Body of pancreas (tissue), 4 donors: ENCODE measurements around the gene SERTAD1. TPM values are rescaled to one million over a fixed set of nuclear protein-coding genes. Genes with fewer than 3 reads are reported as not detected.

Source experiments
- ATAC-seq: fragments of 150-250 bp; one replicate; pipeline ENCODE4 v1.9.1; 2016
- DNase-seq, 4 donors: peaks; one replicate each; pipeline ENCODE4 v3.0.0-alpha.2; 2019
- H3K27ac ChIP-seq, 4 donors: fragments of 200-600 bp; sonication (generic); 1 replicate in 3 of 4; 2 replicates in 1 of 4; pipeline versions ENCODE4 v1.5.1 to v1.6.1; 2016 to 2019; ENCODE audit warnings: mild to moderate bottlenecking in 1 of 4, mixed read lengths in 1 of 4, moderate library complexity in 1 of 4
- H3K27me3 ChIP-seq, 2 donors: fragments of 200-600 bp; sonication (generic); one replicate each; pipeline ENCODE4 v1.6.0; 2016; ENCODE audit warnings: mild to moderate bottlenecking in 1 of 2
- H3K36me3 ChIP-seq, 2 donors: fragments of 200-600 bp; sonication (generic); replicated peaks in 1 of 2; 2 replicates each; pipeline ENCODE4 v1.5.1; 2016; ENCODE audit warnings: low read depth in 2 of 2; ENCODE audit not compliant: insufficient read depth in 1 of 2
- H3K4me1 ChIP-seq: fragments of 200-600 bp; sonication (generic); one replicate; pipeline ENCODE4 v1.6.0; 2016
- H3K4me3 ChIP-seq, 2 donors: fragments of 200-600 bp; sonication (generic); 1 replicate in 1 of 2; 2 replicates in 1 of 2; pipeline ENCODE4 v1.5.1; 2016 to 2019
- H3K9me3 ChIP-seq, 3 donors: fragments of 200-600 bp; sonication (generic); 1 replicate in 2 of 3; 2 replicates in 1 of 3; pipeline ENCODE4 v1.5.1; 2016
- POLR2A ChIP-seq, 3 donors: fragments of 450-650 bp; IDR thresholded peaks; one replicate each; pipeline ENCODE4 v1.6.1; 2016; ENCODE audit warnings: antibody characterized with exemption in 3 of 3, mild to moderate bottlenecking in 2 of 3
- WGBS, 2 donors: methylation state at CpG; one replicate each; pipeline ENCODE4 v1.1.5; 2017; 5-methylcytosine and 5-hydroxymethylcytosine counted together
- intact Hi-C: fragments of 100-400 bp; cut with DNase I; formaldehyde crosslinking; loops from one replicate; pipeline ENCODE4 v1.15.1; 2023
- total RNA-seq, 2 donors: library from RNA; depleted of rRNA; stranded (reverse); fragments of >200 nt; gene quantifications; one replicate each; pipeline ENCODE4 v1.1.0, GENCODE V29; 2016
- TF ChIP-seq, protein P1 (sequence below), 7 experiments: fragments of 450-650 bp in 4 of 7; fragments of 200-600 bp in 3 of 7; sonication (generic) in 3 of 7; IDR thresholded peaks; one replicate each; pipeline ENCODE4 v1.5.1; 2016 to 2019; ENCODE audit warnings: antibody characterized with exemption in 7 of 7

SERTAD1 gene, protein sequence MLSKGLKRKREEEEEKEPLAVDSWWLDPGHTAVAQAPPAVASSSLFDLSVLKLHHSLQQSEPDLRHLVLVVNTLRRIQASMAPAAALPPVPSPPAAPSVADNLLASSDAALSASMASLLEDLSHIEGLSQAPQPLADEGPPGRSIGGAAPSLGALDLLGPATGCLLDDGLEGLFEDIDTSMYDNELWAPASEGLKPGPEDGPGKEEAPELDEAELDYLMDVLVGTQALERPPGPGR
- 1 to 10 TPM; 6.9 to 7.3 TPM for total RNA-seq

DNA sequence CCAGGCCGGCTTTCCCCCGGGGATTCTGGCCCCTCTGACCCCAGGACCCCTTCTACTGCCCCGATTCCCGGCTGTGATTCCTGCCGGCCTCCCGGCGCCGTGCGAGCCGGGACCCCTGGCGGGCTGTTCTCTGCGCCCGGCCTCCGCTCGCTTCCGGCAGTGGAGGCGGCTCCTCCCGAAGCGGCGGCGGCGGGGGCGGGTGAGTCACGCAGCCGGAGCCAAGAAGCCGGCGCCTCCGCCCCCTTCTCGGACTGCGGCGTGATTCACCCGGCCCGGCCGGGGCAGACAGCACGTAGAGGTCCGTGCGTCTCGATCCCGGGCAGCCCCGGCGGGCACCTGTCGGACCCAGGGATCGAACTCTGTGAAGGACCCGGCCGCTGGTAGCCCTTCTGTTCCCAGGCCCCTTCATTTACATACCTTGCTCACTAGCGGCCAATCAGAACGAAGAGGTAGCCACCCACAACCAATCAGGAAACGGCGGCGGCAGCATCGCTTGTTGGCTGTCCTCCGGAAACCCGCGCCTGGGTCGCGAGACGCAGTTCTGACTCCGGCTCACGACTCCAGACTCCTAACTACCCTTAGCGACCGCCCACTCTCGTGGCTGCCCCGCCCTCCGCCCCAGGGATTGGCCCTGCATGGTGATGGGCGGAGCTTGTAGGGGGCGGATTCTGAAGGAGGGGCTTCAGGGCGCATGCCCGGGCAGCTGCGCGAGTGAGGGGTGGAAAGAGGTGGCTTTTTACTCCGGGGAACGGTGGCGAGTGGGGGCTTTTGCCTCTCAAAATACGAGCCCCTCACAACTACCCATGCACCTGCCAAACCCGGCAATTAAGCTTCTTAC is at the start of gene SERTAD1:
SERTAD1 (minus strand) TSS at position 543 of the 838 bp plus-strand sequence. CDS start 2,446 bp downstream, outside the sequence.
- peak within 1 kb of the TSS; percentile 97 to 100 (median 98) for H3K27ac ChIP-seq
- peaks cover 16% of the 10 kb centered on the region for H3K4me1 ChIP-seq
- ATAC-seq (peak; percentile 86), DNase-seq (peak; percentile 100)
- peak within 1 kb of the TSS; percentile 59 to 66 for H3K4me3 ChIP-seq
- intact Hi-C loops, result no loop called here
- no peaks in the 10 kb centered on the region for H3K9me3 ChIP-seq
- whole genome bisulfite sequencing, 2 donors, result 0 to 1% methylated on average over 28 to 75 of the region's 75 CpGs
- H3K36me3 ChIP-seq, result no peaks in the 10 kb centered on the region
- TF ChIP-seq, protein P1, sequence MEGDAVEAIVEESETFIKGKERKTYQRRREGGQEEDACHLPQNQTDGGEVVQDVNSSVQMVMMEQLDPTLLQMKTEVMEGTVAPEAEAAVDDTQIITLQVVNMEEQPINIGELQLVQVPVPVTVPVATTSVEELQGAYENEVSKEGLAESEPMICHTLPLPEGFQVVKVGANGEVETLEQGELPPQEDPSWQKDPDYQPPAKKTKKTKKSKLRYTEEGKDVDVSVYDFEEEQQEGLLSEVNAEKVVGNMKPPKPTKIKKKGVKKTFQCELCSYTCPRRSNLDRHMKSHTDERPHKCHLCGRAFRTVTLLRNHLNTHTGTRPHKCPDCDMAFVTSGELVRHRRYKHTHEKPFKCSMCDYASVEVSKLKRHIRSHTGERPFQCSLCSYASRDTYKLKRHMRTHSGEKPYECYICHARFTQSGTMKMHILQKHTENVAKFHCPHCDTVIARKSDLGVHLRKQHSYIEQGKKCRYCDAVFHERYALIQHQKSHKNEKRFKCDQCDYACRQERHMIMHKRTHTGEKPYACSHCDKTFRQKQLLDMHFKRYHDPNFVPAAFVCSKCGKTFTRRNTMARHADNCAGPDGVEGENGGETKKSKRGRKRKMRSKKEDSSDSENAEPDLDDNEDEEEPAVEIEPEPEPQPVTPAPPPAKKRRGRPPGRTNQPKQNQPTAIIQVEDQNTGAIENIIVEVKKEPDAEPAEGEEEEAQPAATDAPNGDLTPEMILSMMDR (IDR thresholded peaks at IDR 0.05), result peak; percentile 65 to 85 (median 82)
- peak; percentile 99 to 100 (median 99) for TF ChIP-seq POLR2A (IDR thresholded peaks at IDR 0.05)
- no peaks in the 10 kb centered on the region for H3K27me3 ChIP-seq

DNA sequence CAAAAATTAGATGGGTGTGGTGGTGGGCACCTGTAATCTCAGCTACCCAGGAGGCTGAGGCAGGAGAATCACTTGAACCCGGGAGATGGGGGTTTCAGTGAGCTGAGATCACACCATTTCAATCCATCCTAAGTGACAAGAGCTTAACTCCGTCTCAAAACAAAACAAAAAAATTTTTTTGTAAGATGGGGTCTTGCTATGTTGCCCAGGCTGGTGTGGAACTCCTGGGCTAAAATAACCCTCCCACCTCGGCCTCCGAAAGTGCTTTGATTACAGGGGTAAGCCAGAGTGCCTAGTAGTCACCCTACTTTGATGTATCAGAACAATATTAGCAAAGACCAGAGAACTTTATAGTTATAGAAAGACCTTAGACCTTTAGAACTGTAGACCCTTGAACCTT is 48.9 kb upstream of the SERTAD1 start:
- no peak for DNase-seq
- no peaks in the 10 kb centered on the region for H3K36me3 ChIP-seq
- TF ChIP-seq POLR2A (IDR thresholded peaks at IDR 0.05), result no peak
- TF ChIP-seq, protein P1 (IDR thresholded peaks at IDR 0.05), result no peak
- no peaks in the 10 kb centered on the region for H3K9me3 ChIP-seq
- no peaks in the 10 kb centered on the region for H3K27me3 ChIP-seq
- H3K4me1 ChIP-seq, result no peaks in the 10 kb centered on the region
- no peak overlapping the region for H3K4me3 ChIP-seq
- no peak overlapping the region for H3K27ac ChIP-seq
- 89% methylated on average over 4 of the region's 4 CpGs for WGBS, 2 donors
- intact Hi-C loops, result no loop called here
- ATAC-seq, result no peak

DNA sequence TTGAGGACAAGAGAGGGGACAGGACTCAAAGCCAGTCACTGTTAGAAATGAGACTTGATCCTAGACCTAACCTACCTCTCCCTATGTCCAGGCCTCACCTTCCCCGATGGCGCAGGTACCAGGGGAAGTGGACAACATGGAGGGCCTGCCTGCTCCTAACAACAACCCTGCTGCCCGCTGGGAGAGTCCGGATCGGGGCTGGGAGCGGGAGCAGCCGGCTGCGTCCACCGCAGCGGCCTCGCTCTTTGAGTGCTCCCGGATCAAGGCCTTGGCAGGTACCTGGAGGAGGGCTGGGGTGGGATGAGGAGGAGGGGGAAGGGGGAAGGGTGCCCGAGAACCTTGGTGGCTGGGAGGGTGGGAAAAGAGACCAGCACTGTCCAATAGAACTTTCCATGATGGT is 46.7 kb upstream of the SERTAD1 start:
- TF ChIP-seq, protein P1 (IDR thresholded peaks at IDR 0.05), result no peak
- no peak for TF ChIP-seq POLR2A (IDR thresholded peaks at IDR 0.05)
- Histone ChIP-seq H3K36me3 (no peaks in the 10 kb centered on the region), H3K4me1 (peaks cover under 1% of the 10 kb centered on the region), H3K9me3 (no peaks in the 10 kb centered on the region), H3K4me3 (no peak overlapping the region), H3K27me3 (no peaks in the 10 kb centered on the region), H3K27ac (no peak overlapping the region)
- ATAC-seq (no peak), DNase-seq (no peak)
- intact Hi-C loops, result no loop called here
- WGBS, 2 donors, result 86 to 91% methylated on average over 10 to 13 of the region's 13 CpGs

DNA sequence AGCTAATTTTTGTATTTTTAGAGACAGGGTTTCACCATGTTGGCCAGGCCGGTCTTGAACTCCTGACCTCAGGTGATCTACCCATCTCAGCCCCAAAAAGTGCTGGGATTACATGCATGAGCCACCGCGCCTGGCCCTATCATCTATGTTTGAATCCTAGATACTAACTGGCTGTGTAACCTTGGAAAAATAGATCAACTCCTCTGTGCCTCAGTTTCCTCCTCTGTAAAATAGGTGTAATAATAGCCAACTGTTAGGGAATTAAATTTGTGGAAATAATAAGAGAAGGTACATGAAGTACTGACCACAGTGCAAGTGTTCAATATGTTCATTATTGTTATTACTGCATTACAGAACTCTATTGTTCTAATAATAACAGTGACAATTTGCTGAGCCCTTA is 45.3 kb upstream of the SERTAD1 start:
- intact Hi-C loops, result no loop called here
- no peaks in the 10 kb centered on the region for H3K9me3 ChIP-seq
- no peaks in the 10 kb centered on the region for H3K36me3 ChIP-seq
- ATAC-seq, result no peak
- 89 to 97% methylated on average over 3 of the region's 3 CpGs for WGBS, 2 donors
- H3K27ac ChIP-seq, result no peak overlapping the region
- peaks cover 11% of the 10 kb centered on the region for H3K4me1 ChIP-seq
- no peak overlapping the region for H3K4me3 ChIP-seq
- DNase-seq, result no peak
- no peak for TF ChIP-seq POLR2A (IDR thresholded peaks at IDR 0.05)
- TF ChIP-seq, protein P1 (IDR thresholded peaks at IDR 0.05), result no peak
- no peaks in the 10 kb centered on the region for H3K27me3 ChIP-seq
